SK-N-SH (cell line): Measurements from ENCODE around the gene ERVH48-1. TPM values are rescaled to one million over a fixed set of nuclear protein-coding genes. Genes with fewer than 3 reads are reported as not detected.

Experiments
- CTCF ChIA-PET: fragments of 300-600, 350-600 bp; formaldehyde crosslinking; extraction: SDS; loops from one replicate; lab custom pipeline; 2021; lab: Yijun Ruan, JAX
- POLR2A ChIA-PET: fragments of 350-600 bp; sonication (Branson Sonifier 250); formaldehyde crosslinking; extraction: SDS; loops from one replicate; lab custom pipeline; 2020; ENCODE audit warnings: antibody characterized with exemption, inconsistent platforms; lab: Yijun Ruan, JAX
- DNase-seq: peaks from one replicate; pipeline ENCODE4 v3.0.0; 2012
- H2AFZ ChIP-seq: fragments of 200-600 bp; sonication (generic); 2 replicates; pipeline ENCODE4 v1.8.1; 2016; ENCODE audit warnings: antibody characterized with exemption, mild to moderate bottlenecking, low read depth
- H3F3A ChIP-seq: fragments of 200-600 bp; sonication (generic); replicated peaks from 2 replicates; pipeline ENCODE3; 2016; ENCODE audit warnings: antibody characterized with exemption, mild to moderate bottlenecking; ENCODE audit not compliant: insufficient read depth
- H3K27ac ChIP-seq, 2 experiments: fragments of 200-500 bp in 1 of 2; fragments of 200-600 bp in 1 of 2; sonication (Bioruptor generic) in 1 of 2; sonication (generic), shearing (Covaris generic) in 1 of 2; 2 replicates each; pipeline versions ENCODE4 v1.5.1 to v1.6.1; 2014 to 2016; ENCODE audit warnings: low read depth in 2 of 2, inconsistent platforms in 1 of 2, low read length in 1 of 2, mild to moderate bottlenecking in 1 of 2, mixed read lengths in 1 of 2
- H3K27me3 ChIP-seq: fragments of 200-600 bp; sonication (generic), shearing (Covaris generic); 2 replicates; pipeline ENCODE4 v1.6.1; 2016; ENCODE audit warnings: mixed run types; ENCODE audit not compliant: insufficient read depth
- H3K36me3 ChIP-seq, 2 experiments: fragments of 200-500 bp in 1 of 2; fragments of 200-600 bp in 1 of 2; sonication (Bioruptor generic) in 1 of 2; sonication (generic) in 1 of 2; replicated peaks in 1 of 2; 2 replicates each; pipeline versions ENCODE3 to v1.5.1; 2014 to 2016; ENCODE audit warnings: low read length in 1 of 2, mild to moderate bottlenecking in 1 of 2; ENCODE audit not compliant: insufficient read depth in 2 of 2, control insufficient read depth in 1 of 2
- H3K4me1 ChIP-seq, 2 experiments: fragments of 200-500 bp in 1 of 2; fragments of 200-600 bp in 1 of 2; sonication (Bioruptor generic) in 1 of 2; sonication (generic), shearing (Covaris generic) in 1 of 2; 2 replicates each; pipeline versions ENCODE4 v1.5.1 to v1.6.1; 2014 to 2016; ENCODE audit warnings: low read depth in 1 of 2, low read length in 1 of 2, mixed run types in 1 of 2; ENCODE audit not compliant: insufficient read depth in 2 of 2, control insufficient read depth in 1 of 2
- H3K4me2 ChIP-seq: fragments of 200-600 bp; sonication (generic), shearing (Covaris generic); 2 replicates; pipeline ENCODE4 v1.6.1; 2017; ENCODE audit warnings: mixed run types
- H3K4me3 ChIP-seq, 2 experiments: fragments of 200-500 bp in 1 of 2; fragments of 200-600 bp in 1 of 2; sonication (Bioruptor generic) in 1 of 2; sonication (generic), shearing (Covaris generic) in 1 of 2; 2 replicates each; pipeline versions ENCODE4 v1.5.1 to v1.8.1; 2014 to 2016; ENCODE audit warnings: low read depth in 2 of 2, inconsistent platforms in 1 of 2, low read length in 1 of 2, mild to moderate bottlenecking in 1 of 2, mixed read lengths in 1 of 2, moderate library complexity in 1 of 2
- H3K79me2 ChIP-seq: fragments of 200-600 bp; sonication (generic); 2 replicates; pipeline ENCODE4 v1.8.1; 2017; ENCODE audit warnings: mild to moderate bottlenecking; ENCODE audit not compliant: insufficient read depth
- H3K9ac ChIP-seq: fragments of 200-600 bp; sonication (generic); 2 replicates; pipeline ENCODE4 v1.6.1; 2017; ENCODE audit warnings: mixed run types
- H3K9me2 ChIP-seq: fragments of 200-600 bp; sonication (generic); 2 replicates; pipeline ENCODE4 v1.6.1; 2017; ENCODE audit warnings: mixed run types
- H3K9me3 ChIP-seq: fragments of 200-600 bp; sonication (generic); 2 replicates; pipeline ENCODE4 v1.6.1; 2017; ENCODE audit warnings: mixed run types, mild to moderate bottlenecking, moderate library complexity
- H4K20me1 ChIP-seq: fragments of 200-600 bp; sonication (generic); 2 replicates; pipeline ENCODE4 v1.6.1; 2017; ENCODE audit warnings: mild to moderate bottlenecking, mixed run types; ENCODE audit not compliant: insufficient read depth
- CHD2 ChIP-seq: fragments of 150-350 bp; IDR thresholded peaks from 2 replicates; pipeline ENCODE4 v1.6.1; 2018; ENCODE audit warnings: low read length; ENCODE audit not compliant: partially characterized antibody
- CTCF ChIP-seq: fragments of 200-600 bp; sonication (generic); IDR thresholded peaks from 2 replicates; pipeline ENCODE4 v1.6.1; 2017; ENCODE audit warnings: antibody characterized with exemption, mild to moderate bottlenecking, moderate library complexity
- EP300 ChIP-seq, 2 experiments: IDR thresholded peaks; 2 replicates each; pipeline versions ENCODE4 v1.4.0 to v1.6.1; 2012; ENCODE audit warnings: borderline replicate concordance in 1 of 2, low read depth in 1 of 2, low read length in 1 of 2
- FOXJ3 ChIP-seq: sonication (generic); formaldehyde crosslinking; IDR thresholded peaks from 2 replicates; pipeline ENCODE4 v1.5.1; 2020; ENCODE audit warnings: mild to moderate bottlenecking, missing genetic modification reagents
- FOXM1 ChIP-seq: IDR thresholded peaks from 2 replicates; pipeline ENCODE4 v1.4.0; 2012; ENCODE audit warnings: low read depth, mild to moderate bottlenecking
- IRF3 ChIP-seq: fragments of 150-350 bp; IDR thresholded peaks from 2 replicates; pipeline ENCODE4 v1.6.1; 2016; ENCODE audit warnings: mild to moderate bottlenecking, low read depth, low read length
- NFIC ChIP-seq: IDR thresholded peaks from 2 replicates; pipeline ENCODE4 v1.4.0; 2012; ENCODE audit warnings: borderline replicate concordance
- POLR2AphosphoS5 ChIP-seq: IDR thresholded peaks from 2 replicates; pipeline ENCODE4 v1.6.1; 2012; ENCODE audit warnings: low read depth, low read length
- RAD21 ChIP-seq: IDR thresholded peaks from 2 replicates; pipeline ENCODE4 v1.6.1; 2012; ENCODE audit warnings: mild to moderate bottlenecking, low read length
- REST ChIP-seq: IDR thresholded peaks from 2 replicates; pipeline ENCODE4 v1.6.1; 2012; ENCODE audit warnings: mild to moderate bottlenecking, low read depth, low read length, moderate library complexity
- RFX5 ChIP-seq: IDR thresholded peaks from 2 replicates; pipeline ENCODE4 v1.6.1; 2012; ENCODE audit warnings: mild to moderate bottlenecking, improper control_type of control experiment, low read length
- RXRA ChIP-seq: IDR thresholded peaks from 2 replicates; pipeline ENCODE4 v1.4.0; 2012; ENCODE audit warnings: low read depth, mild to moderate bottlenecking, borderline replicate concordance
- SMC3 ChIP-seq: IDR thresholded peaks from 2 replicates; pipeline ENCODE4 v1.6.1; 2012; ENCODE audit warnings: low read depth, low read length, improper control_type of control experiment
- WGBS: methylation state at CpG from one replicate; pipeline ENCODE4 v1.1.6; 2017; ENCODE audit warnings: low lambda C conversion rate; 5-methylcytosine and 5-hydroxymethylcytosine counted together
- polyA plus RNA-seq, 3 experiments: library from polyadenylated mRNA; depleted of rRNA; stranded (reverse); fragments of >200 nt; gene quantifications; 2 replicates each; pipeline ENCODE4 v1.2.3, GENCODE V29; 2012
- TF ChIP-seq, protein P1 (sequence below): fragments of 150-350 bp; IDR thresholded peaks from 2 replicates; pipeline ENCODE4 v1.6.1; 2017; ENCODE audit warnings: antibody characterized with exemption, low read length, low read depth, borderline replicate concordance

Gene ERVH48-1
- polyA plus RNA-seq, 1 of the 3 experiments (the other 2 are of a cell fraction) = not detected

DNA sequence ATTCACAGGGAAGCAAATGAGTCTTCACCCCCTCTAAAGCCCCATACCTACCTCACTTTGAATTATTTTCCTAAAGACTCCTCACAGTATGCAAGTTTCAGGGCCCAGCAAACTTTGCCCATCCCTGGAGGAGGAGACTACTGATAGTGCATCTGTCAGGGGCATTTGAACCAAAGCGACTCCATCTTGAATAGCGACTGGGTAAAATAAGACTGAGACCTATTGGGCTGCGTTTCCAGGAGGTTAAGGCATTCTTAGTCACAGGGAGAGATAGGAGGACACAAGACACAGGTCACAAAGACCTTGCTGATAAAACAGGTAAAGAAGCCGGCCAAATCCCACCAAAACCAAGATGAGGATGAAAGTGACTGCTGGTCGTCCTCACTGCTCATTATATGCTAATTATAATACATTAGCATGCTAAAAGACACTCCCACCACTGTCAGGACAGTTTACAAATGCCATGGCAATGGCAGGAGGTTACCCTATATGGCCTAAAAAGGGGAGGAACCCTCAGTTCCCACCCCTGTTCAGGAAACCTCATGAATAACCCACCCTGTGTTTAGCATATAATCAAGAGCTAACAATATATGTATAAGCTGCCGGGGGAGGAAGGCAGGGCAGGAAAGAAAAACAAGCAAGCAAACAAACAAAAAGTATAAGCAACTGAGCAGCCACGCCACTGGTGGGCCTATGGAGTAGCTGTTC is 45.7 kb upstream of the ERVH48-1 start:
- H3K36me3 ChIP-seq = no peaks in the 10 kb centered on the region
- TF ChIP-seq CTCF (no peak), REST (no peak), RAD21 (no peak), FOXJ3 (CRISPR knock-in tag) (no peak), POLR2AphosphoS5 (no peak), FOXM1 (no peak), RFX5 (no peak), NFIC (no peak)
- TF ChIP-seq, protein P1, sequence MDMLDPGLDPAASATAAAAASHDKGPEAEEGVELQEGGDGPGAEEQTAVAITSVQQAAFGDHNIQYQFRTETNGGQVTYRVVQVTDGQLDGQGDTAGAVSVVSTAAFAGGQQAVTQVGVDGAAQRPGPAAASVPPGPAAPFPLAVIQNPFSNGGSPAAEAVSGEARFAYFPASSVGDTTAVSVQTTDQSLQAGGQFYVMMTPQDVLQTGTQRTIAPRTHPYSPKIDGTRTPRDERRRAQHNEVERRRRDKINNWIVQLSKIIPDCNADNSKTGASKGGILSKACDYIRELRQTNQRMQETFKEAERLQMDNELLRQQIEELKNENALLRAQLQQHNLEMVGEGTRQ = no peak
- TF ChIP-seq, all 33 proteins: peak for 0
- Histone ChIP-seq H4K20me1 (no peaks in the 10 kb centered on the region), H3K4me2 (no peak overlapping the region), H3K9ac (no peak overlapping the region), H3F3A (no peaks in the 10 kb centered on the region), H3K79me2 (peaks cover 6% of the 10 kb centered on the region), H2AFZ (peak overlapping the region; percentile 22; the same call in 1 of the 2 replicates), H3K4me1 (peaks cover 0 to 7% of the 10 kb centered on the region in 2 experiments; a peak in 1 of 4 replicates), H3K27ac (no peak overlapping the region), H3K9me2 (no peaks in the 10 kb centered on the region), H3K27me3 (no peaks in the 10 kb centered on the region), H3K9me3 (no peaks in the 10 kb centered on the region), H3K4me3 (no peak overlapping the region)
- DNase-seq = no peak
- ChIA-PET POLR2A (no interaction called here), CTCF (interaction anchor here (0.6 kb wide), 1 partner anchor 378 kb away, joined by 3 read pairs; no protein-coding TSS in a partner anchor)
- WGBS = 72% methylated on average over 7 of the region's 7 CpGs

- DNase-seq = no peak
- Histone ChIP-seq H3K9ac (no peak overlapping the region), H3K4me1 (peaks cover 0 to 7% of the 10 kb centered on the region in 2 experiments; a peak in 1 of 4 replicates), H3K79me2 (no peaks in the 10 kb centered on the region), H3K4me2 (no peak overlapping the region), H4K20me1 (no peaks in the 10 kb centered on the region), H3K9me3 (no peaks in the 10 kb centered on the region), H3F3A (no peaks in the 10 kb centered on the region), H3K27ac (no peak overlapping the region), H3K27me3 (no peaks in the 10 kb centered on the region), H2AFZ (no peak overlapping the region), H3K4me3 (no peak overlapping the region), H3K9me2 (no peaks in the 10 kb centered on the region), H3K36me3 (no peaks in the 10 kb centered on the region)
- ChIA-PET CTCF (no interaction called here), POLR2A (no interaction called here)
- WGBS = 55% methylated on average over 6 of the region's 6 CpGs
- TF ChIP-seq RFX5 (no peak), SMC3 (no peak), REST (no peak), CHD2 (no peak), IRF3 (no peak), RXRA (no peak), FOXJ3 (CRISPR knock-in tag) (no peak), EP300 (IDR thresholded peaks at IDR 0.05; ENCODE audit: borderline replicate concordance in 1 of 2, low read depth in 1 of 2, low read length in 1 of 2) (no peak)
Measured at GRCh38 chr21:42969193-42969600, 43.8 kb upstream of the ERVH48-1 start.
